B cell (primary cell): ENCODE measurements around the gene CTBP2. TPM values are rescaled to one million over a fixed set of nuclear protein-coding genes. Genes with fewer than 3 reads are reported as not detected.
A peak's percentile ranks its signal among the peaks of the same experiment; 100 is the strongest.

ENCODE experiments used
- ATAC-seq: fragments of 200-7000 bp; cut with Tn5 transposase; one replicate; pipeline ENCODE4 v1.10.0; 2021; ENCODE audit warnings: low read depth, mild to moderate bottlenecking, moderate number of reproducible peaks, moderate library complexity
- CTCF ChIA-PET: fragments of 350-600 bp; sonication (Branson Sonifier 250); formaldehyde crosslinking; loops from one replicate; lab custom pipeline; 2021; ENCODE audit warnings: antibody characterized with exemption, inconsistent platforms; lab: Charles Lee
- POLR2A ChIA-PET: fragments of 350-600 bp; sonication (Branson Sonifier 250); formaldehyde crosslinking; loops from one replicate; lab custom pipeline; 2021; ENCODE audit warnings: antibody characterized with exemption; lab: Charles Lee
- DNase-seq: peaks from one replicate; pipeline ENCODE4 v3.0.0; 2013
- H2AFZ ChIP-seq: 2 replicates; pipeline ENCODE4 v1.6.1; 2012; ENCODE audit warnings: mild to moderate bottlenecking, low read depth, low read length; ENCODE audit not compliant: insufficient read depth, poor library complexity, severe bottlenecking
- H3K27ac ChIP-seq, 2 donors: 1 replicate in 1 of 2; 2 replicates in 1 of 2; pipeline ENCODE4 v1.5.1; 2012 to 2013; ENCODE audit warnings: low read length in 2 of 2, mild to moderate bottlenecking in 2 of 2, moderate library complexity in 1 of 2
- H3K27me3 ChIP-seq, 4 experiments: fragments of 200-600 bp in 1 of 4; sonication (generic) in 1 of 4; replicated peaks in 1 of 4; 1 replicate in 2 of 4; 2 replicates in 2 of 4; pipeline versions ENCODE4 v1.6.1 to v1.7.0; 2013 to 2016; ENCODE audit warnings: low read length in 3 of 4, mild to moderate bottlenecking in 2 of 4, mixed read lengths in 1 of 4, moderate library complexity in 1 of 4; ENCODE audit not compliant: insufficient read depth in 4 of 4, control insufficient read depth in 3 of 4; ENCODE audit errors: control extremely low read depth in 1 of 4
- H3K36me3 ChIP-seq, 2 experiments: replicated peaks in 1 of 2; 1 replicate in 1 of 2; 2 replicates in 1 of 2; pipeline versions ENCODE4 v1.6.1 to v1.7.1; 2013; ENCODE audit warnings: low read length in 1 of 2; ENCODE audit not compliant: insufficient read depth in 2 of 2, control insufficient read depth in 1 of 2; ENCODE audit errors: control extremely low read depth in 1 of 2, extremely low read depth in 1 of 2
- H3K4me1 ChIP-seq, 2 donors: fragments of 200-600 bp in 1 of 2; sonication (generic) in 1 of 2; 1 replicate in 1 of 2; 2 replicates in 1 of 2; pipeline versions ENCODE4 v1.5.1 to v1.6.1; 2013 to 2017; ENCODE audit warnings: low read length in 2 of 2; ENCODE audit not compliant: control insufficient read depth in 2 of 2, insufficient read depth in 2 of 2
- H3K4me2 ChIP-seq: replicated peaks from 2 replicates; pipeline ENCODE3; 2012; ENCODE audit warnings: mild to moderate bottlenecking, low read depth, low read length; ENCODE audit not compliant: poor library complexity, severe bottlenecking
- H3K4me3 ChIP-seq, 5 experiments: fragments of 200-600 bp in 1 of 5; sonication (generic) in 1 of 5; 1 replicate in 3 of 5; 2 replicates in 2 of 5; pipeline versions ENCODE4 v1.5.1 to v1.7.0; 2011 to 2016; ENCODE audit warnings: low read length in 4 of 5, mild to moderate bottlenecking in 4 of 5, low read depth in 2 of 5, control low read depth in 1 of 5, moderate library complexity in 1 of 5; ENCODE audit not compliant: insufficient read depth in 1 of 5; ENCODE audit errors: control extremely low read depth in 1 of 5, extremely low read depth in 1 of 5
- H3K79me2 ChIP-seq: fragments of 200-600 bp; sonication (generic); one replicate; pipeline ENCODE4 v1.6.0; 2016; ENCODE audit warnings: low read length; ENCODE audit not compliant: control insufficient read depth, insufficient read depth
- H3K9ac ChIP-seq: fragments of 200-600 bp; sonication (generic); 2 replicates; pipeline ENCODE4 v1.6.1; 2017; ENCODE audit warnings: mild to moderate bottlenecking, low read length, moderate library complexity
- H3K9me3 ChIP-seq, 3 donors: one replicate each; pipeline versions ENCODE4 v1.6.1 to v1.7.1; 2013; ENCODE audit warnings: low read length in 2 of 3; ENCODE audit not compliant: control insufficient read depth in 2 of 3, insufficient read depth in 1 of 3; ENCODE audit errors: control extremely low read depth in 1 of 3
- H4K20me1 ChIP-seq: 2 replicates; pipeline ENCODE4 v1.6.0; 2012; ENCODE audit warnings: mild to moderate bottlenecking, low read length; ENCODE audit not compliant: insufficient read depth, control insufficient read depth, poor library complexity, severe bottlenecking
- H3K27ac Mint-ChIP-seq: one replicate; pipeline ENCODE4 v1.8.0; 2021; ENCODE audit warnings: mixed read lengths
- H3K27me3 Mint-ChIP-seq: one replicate; pipeline ENCODE4 v1.8.0; 2021; ENCODE audit warnings: mixed read lengths
- H3K4me1 Mint-ChIP-seq: one replicate; pipeline ENCODE4 v1.8.0; 2021; ENCODE audit warnings: mixed read lengths
- H3K4me3 Mint-ChIP-seq: one replicate; pipeline ENCODE4 v1.8.0; 2021; ENCODE audit warnings: mixed read lengths
- H3K9me3 Mint-ChIP-seq: one replicate; pipeline ENCODE4 v1.8.0; 2022; ENCODE audit warnings: mixed read lengths; ENCODE audit not compliant: insufficient read depth
- CTCF ChIP-seq: fragments of 200-600 bp; IDR thresholded peaks from one replicate; pipeline ENCODE4 v1.8.0; 2022; ENCODE audit warnings: antibody characterized with exemption, mild to moderate bottlenecking
- EZH2 ChIP-seq: IDR thresholded peaks from 2 replicates; pipeline ENCODE4 v1.6.1; 2012; ENCODE audit warnings: borderline replicate concordance, low read depth, mild to moderate bottlenecking, moderate library complexity, low read length; ENCODE audit not compliant: insufficient read depth, poor library complexity, severe bottlenecking
- WGBS: methylation state at CpG from one replicate; pipeline ENCODE4 v1.1.5; 2013; ENCODE audit warnings: missing lambda C conversion rate; ENCODE audit not compliant: insufficient coverage; 5-methylcytosine and 5-hydroxymethylcytosine counted together
- intact Hi-C: fragments of 100-400 bp; cut with micrococcal nuclease; formaldehyde crosslinking; loops from one replicate; pipeline ENCODE4 v1.10.0; 2022
- polyA plus RNA-seq: library from polyadenylated mRNA; depleted of rRNA; stranded (reverse); fragments of >200 nt; gene quantifications from 2 replicates; pipeline ENCODE4 v1.2.3, GENCODE V29; 2012
- total RNA-seq, 2 donors: library from RNA; stranded (reverse); fragments of 120-200 nt in 1 of 2; gene quantifications; 1 replicate in 1 of 2; 2 replicates in 1 of 2; pipeline versions ENCODE4 v1.2.3 to v1.2.4, GENCODE V29; 2013 to 2022

CTBP2 gene
- total and polyA plus RNA-seq, 2 donors (not counting 1 experiment from before 2014, with no cell fraction given) = 0.39 to 0.85 TPM

DNA sequence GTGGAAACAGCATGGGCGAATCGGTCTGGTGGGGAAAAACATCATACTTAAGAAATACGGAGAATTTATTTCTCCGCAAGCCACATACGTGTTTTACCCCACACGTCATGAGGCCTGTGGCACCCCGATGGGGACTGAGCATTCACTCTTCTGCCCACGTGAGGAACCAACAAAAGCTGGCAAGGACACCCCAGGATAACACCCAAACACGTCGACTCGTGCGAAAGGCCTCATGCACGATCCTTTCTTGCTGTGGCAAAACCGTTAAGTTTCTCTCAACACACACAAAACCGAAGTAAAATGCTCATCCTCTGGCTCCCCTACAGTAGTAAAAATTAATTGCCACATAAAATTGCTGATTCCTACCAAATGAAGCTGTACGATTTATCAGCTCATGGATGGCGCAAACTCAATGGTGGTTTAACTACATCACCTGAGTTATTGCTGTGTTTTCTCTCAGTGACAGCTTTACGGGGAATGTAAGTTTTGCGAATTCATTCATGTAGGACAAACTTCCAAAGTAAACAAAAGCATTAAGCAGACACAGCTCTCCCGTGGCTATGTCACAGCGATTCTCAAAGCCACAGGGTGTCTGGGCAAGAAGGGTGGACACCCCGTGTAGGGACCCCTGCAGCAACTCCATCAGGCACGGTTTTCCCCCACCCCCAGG is 97.0 kb downstream of the CTBP2 start:
- Histone ChIP-seq H3K9me3 (peaks cover 0 to 77% (median 14%) of the 10 kb centered on the region in 3 donors), H3K27ac (no peak overlapping the region), H3K27me3 (peaks cover 0 to 77% (median 44%) of the 10 kb centered on the region in 4 experiments), H3K9ac (no peak overlapping the region), H3K36me3 (no peaks in the 10 kb centered on the region), H3K4me1 (peaks cover 49 to 54% of the 10 kb centered on the region in 2 donors), H3K4me3 (no peak overlapping the region), H3K4me2 (peak overlapping the region; percentile 43), H3K79me2 (no peaks in the 10 kb centered on the region), H4K20me1 (no peaks in the 10 kb centered on the region), H2AFZ (no peak overlapping the region)
- CTCF ChIA-PET = interaction anchor here (1.9 kb wide), 1 partner anchor 15 kb away, joined by 8 read pairs; no protein-coding TSS in a partner anchor
- peaks cover 64% of the 10 kb centered on the region for H3K27me3 Mint-ChIP-seq
- POLR2A ChIA-PET = no interaction called here
- no peak overlapping the region for H3K4me3 Mint-ChIP-seq
- H3K27ac Mint-ChIP-seq = no peak overlapping the region
- ATAC-seq (no peak), DNase-seq (no peak)
- TF ChIP-seq CTCF (no peak), EZH2 (no peak)
- H3K9me3 Mint-ChIP-seq = peaks cover 8% of the 10 kb centered on the region
- 91% methylated on average over 22 of the region's 23 CpGs for WGBS
- peaks cover 44% of the 10 kb centered on the region for H3K4me1 Mint-ChIP-seq
- intact Hi-C loops = no loop called here

DNA sequence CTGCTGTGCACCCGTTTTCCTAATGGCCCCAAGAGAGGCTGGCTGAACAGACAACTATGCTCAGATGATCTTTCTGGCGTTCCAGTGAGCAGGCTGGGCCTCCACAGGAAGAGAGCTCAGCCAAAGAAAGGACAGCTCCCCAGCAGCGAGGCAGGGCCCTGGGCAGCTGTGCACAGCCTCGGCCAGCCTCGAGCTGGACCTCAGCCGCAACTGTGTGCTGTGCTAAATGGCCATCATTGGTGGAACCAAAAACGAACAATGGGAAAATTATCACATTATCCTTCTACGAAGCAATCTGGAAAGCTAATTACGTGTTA is 97.5 kb downstream of the CTBP2 start:
- Histone ChIP-seq H3K36me3 (no peaks in the 10 kb centered on the region), H3K27me3 (peaks cover 0 to 78% (median 42%) of the 10 kb centered on the region in 4 experiments), H3K4me3 (no peak overlapping the region), H4K20me1 (no peaks in the 10 kb centered on the region), H3K4me1 (peaks cover 49 to 54% of the 10 kb centered on the region in 2 donors), H3K27ac (no peak overlapping the region), H2AFZ (no peak overlapping the region), H3K9ac (no peak overlapping the region), H3K79me2 (no peaks in the 10 kb centered on the region), H3K4me2 (no peak overlapping the region), H3K9me3 (peaks cover 0 to 80% (median 14%) of the 10 kb centered on the region in 3 donors)
- TF ChIP-seq EZH2 (no peak), CTCF (no peak)
- no peak for ATAC-seq
- ChIA-PET POLR2A (no interaction called here), CTCF (interaction anchor here (1.9 kb wide), 1 partner anchor 15 kb away, joined by 8 read pairs; no protein-coding TSS in a partner anchor)
- intact Hi-C loops = no loop called here
- Mint-ChIP-seq H3K27ac (no peak overlapping the region), H3K27me3 (peaks cover 64% of the 10 kb centered on the region), H3K4me3 (peak overlapping the region; percentile 44), H3K4me1 (peaks cover 44% of the 10 kb centered on the region), H3K9me3 (peaks cover 8% of the 10 kb centered on the region)
- 41% methylated on average over 9 of the region's 9 CpGs for WGBS
- DNase-seq = no peak
